Skin epidermis (tissue), 12 donors: Measurements from ENCODE around the gene RNF212.
"Not testable (repeated sequence)": the region's sequence is repeated elsewhere in the genome, so short reads cannot be mapped to it uniquely, and the experiment has no call there.

Experiments
- H3K27ac ChIP-seq, 21 experiments: fragments of 200-600 bp; sonication (generic) in 11 of 21; one replicate each; pipeline ENCODE4 v1.5.0; 2020; ENCODE audit warnings: mild to moderate bottlenecking in 3 of 21, inconsistent platforms in 2 of 21, moderate library complexity in 2 of 21
- H3K4me3 ChIP-seq, 7 experiments: fragments of 200-600 bp; sonication (generic) in 2 of 7; one replicate each; pipeline ENCODE4 v1.5.0; 2020; ENCODE audit warnings: inconsistent platforms in 2 of 7, mild to moderate bottlenecking in 2 of 7, moderate library complexity in 1 of 7

RNF212 gene

DNA sequence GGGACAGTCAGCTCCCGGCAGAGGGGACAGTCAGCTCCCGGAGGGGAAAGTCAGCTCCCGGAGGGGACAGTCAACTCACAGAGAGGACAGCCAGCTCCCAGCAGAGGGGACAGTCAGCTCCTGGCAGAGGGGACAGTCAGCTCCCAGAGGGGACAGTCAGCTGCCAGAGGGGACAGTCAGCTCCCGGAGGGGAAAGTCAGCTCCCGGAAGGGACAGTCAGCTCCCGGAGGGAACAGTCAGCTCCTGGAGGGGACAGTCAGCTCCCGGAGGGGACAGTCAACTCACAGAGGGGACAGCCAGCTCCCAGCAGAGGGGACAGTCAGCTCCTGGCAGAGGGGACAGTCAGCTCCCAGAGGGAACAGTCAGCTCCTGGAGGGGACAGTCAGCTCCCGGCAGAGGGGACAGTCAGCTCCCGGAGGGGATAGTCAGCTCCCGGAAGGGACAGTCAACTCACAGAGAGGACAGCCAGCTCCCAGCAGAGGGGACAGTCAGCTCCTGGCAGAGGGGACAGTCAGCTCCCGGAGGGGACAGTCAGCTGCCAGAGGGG, 58.6 kb downstream of the RNF212 start:
- H3K4me3 ChIP-seq, result not testable (repeated sequence)
- peak overlapping the region in 1 of 21 experiments; percentile 1 for H3K27ac ChIP-seq

DNA sequence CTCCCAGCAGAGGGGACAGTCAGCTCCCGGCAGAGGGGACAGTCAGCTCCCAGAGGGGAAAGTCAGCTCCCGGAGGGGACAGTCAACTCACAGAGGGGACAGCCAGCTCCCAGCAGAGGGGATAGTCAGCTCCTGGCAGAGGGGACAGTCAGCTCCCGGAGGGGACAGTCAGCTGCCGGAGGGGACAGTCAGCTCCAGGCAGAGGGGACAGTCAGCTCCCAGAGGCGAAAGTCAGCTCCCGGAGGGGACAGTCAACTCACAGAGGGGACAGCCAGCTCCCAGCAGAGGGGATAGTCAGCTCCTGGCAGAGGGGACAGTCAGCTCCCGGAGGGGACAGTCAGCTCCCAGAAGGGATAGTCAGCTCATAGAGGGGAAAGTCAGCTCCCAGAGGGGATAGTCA, 59.5 kb downstream of the RNF212 start:
- not testable (repeated sequence) for H3K4me3 ChIP-seq
- H3K27ac ChIP-seq, result peak overlapping the region in 1 of 21 experiments; percentile 14

GRCh38 chr4:1053080-1053661, 60.2 kb downstream of the RNF212 start:
- Histone ChIP-seq H3K4me3 (peak overlapping the region in 1 of 7 experiments; percentile 2), H3K27ac (peak overlapping the region in 2 of 21 experiments; percentile 14 to 31)

- H3K4me3 ChIP-seq, result no peak overlapping the region
- no peak overlapping the region for H3K27ac ChIP-seq
Measured at GRCh38 chr4:1052231-1052671, 61.1 kb downstream of the RNF212 start.

- no peak overlapping the region for H3K27ac ChIP-seq
- no peak overlapping the region for H3K4me3 ChIP-seq
Measured at GRCh38 chr4:1051472-1051871, 61.9 kb downstream of the RNF212 start.

- H3K4me3 ChIP-seq, result no peak overlapping the region
- H3K27ac ChIP-seq, result no peak overlapping the region
Measured at GRCh38 chr4:1050486-1051213, 62.7 kb downstream of the RNF212 start.

DNA sequence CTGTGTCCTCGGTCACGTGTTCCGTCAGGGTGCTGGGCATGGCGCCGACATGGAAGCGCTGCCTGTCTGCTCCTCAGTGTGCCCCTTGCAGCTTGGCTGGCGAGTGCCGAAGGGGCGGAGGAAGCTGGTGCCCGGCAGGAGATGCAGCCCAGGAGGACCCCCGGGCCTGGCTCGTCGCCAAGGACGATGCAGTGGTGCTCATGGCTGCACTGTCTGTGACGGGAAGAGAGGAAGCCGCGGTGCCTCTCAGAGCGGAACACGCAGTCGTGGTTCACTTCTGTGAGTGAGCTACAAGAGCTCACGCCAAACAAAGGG, 63.8 kb downstream of the RNF212 start:
- Histone ChIP-seq H3K27ac (no peak overlapping the region), H3K4me3 (no peak overlapping the region)

GRCh38 chr4:1048773-1049590, 64.4 kb downstream of the RNF212 start:
- no peak overlapping the region for H3K27ac ChIP-seq
- no peak overlapping the region for H3K4me3 ChIP-seq

GRCh38 chr4:1047976-1048772, 65.2 kb downstream of the RNF212 start:
- H3K4me3 ChIP-seq, result no peak overlapping the region
- H3K27ac ChIP-seq, result no peak overlapping the region

DNA sequence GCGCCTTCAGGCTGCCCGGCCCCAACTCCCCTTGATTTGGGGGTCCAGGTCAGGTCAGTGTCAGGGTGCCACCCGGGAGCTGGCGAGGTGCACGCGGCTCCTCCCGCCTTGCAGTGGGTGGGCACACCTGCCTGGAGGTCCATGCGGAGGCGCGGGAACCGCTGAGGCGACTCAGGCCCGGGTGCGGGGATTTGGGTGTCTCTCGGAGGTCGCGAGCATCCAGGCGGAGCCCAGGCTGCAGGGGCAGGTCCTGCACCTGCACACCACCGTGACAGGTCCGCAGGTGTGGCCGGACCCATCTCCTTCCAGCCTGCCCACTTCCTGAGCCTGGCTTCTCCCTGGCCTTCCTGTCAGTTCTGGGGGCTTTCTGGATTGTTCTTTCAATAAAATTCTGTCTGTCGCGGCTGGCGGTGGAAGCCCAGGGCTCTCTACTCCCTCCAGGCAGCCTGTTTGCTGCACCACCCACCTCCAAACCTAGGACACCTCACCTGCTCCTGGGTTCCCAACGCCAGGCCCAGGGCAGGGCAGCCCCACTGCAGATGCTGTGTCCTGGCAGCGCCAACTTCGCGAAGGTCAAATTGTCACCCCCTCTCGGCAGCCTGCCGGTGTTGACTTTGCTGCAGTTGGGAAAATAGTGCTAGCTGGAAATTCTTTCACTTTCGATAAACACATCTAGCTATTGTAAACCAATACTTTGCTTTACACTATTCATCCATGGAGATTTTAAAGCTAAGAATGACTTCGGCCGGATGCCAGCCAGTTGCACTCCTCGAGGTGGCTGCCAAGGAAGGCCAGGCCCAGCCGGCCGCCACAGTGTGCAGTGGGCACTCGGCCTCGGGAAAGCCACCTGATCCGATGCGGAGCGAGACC, 66.0 kb downstream of the RNF212 start:
- H3K27ac ChIP-seq, result peak overlapping the region in 3 of 21 experiments; percentile 6 to 28 (median 21)
- no peak overlapping the region for H3K4me3 ChIP-seq

- H3K27ac ChIP-seq, result peak overlapping the region in 3 of 21 experiments; percentile 6 to 28 (median 21)
Measured at GRCh38 chr4:1046581-1047011, 66.8 kb downstream of the RNF212 start.

DNA sequence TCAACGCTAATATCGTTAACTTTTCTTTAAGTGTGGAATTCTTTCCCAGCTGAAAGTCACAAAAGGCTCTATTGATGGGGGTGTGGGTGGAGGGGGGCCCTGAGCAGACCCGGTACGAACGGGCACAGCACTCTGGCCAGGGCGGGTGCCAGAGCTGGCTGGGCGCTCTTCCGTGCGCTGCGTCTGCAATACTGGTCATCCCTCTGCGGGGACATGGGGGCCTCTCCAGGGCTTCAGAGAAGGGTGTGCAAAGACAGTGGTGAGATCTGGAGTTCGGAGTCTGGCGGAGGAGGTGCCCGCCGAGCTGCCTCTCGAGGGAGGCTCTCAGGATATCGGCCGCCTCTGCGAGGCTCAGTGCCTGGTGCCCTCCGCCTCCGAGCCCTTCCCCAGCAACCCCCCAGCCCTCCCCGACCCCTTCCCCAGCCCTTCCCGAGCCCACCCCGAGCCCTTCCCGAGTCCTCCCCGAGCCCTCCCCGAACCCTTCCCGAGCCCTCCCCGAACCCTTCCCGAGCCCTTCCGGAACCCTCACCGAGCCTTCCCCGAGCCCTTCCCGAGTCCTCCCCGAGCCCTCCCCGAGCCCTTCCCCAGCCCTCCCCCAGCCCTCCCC, 67.7 kb downstream of the RNF212 start:
- Histone ChIP-seq H3K27ac (peak overlapping the region in 2 of 21 experiments; percentile 58 to 78), H3K4me3 (no peak overlapping the region)

More at GRCh38 chr4:1046581-1047011, 66.8 kb downstream of the RNF212 start:
- not testable (repeated sequence) for H3K4me3 ChIP-seq

DNA sequence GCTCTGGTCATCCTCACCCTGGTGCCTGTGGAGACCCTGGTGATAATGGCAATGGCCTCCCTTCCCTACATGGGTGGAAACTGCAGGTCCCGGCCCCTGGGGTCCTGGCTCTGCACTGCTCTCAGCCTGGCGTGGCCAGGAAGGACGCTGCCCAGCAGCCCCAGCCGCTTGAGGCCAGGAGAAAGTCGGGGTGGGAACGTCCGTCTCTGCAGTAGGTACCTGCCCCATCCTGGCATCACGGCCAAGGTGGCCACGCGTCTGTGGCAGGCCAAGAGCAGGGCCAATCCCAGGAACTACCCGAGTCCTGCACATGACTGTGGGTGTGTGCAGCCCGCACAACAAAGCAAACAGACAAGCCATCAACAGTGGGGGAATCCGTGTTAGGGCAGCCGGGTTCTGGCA, 68.2 kb downstream of the RNF212 start:
- H3K4me3 ChIP-seq, result no peak overlapping the region
- H3K27ac ChIP-seq, result peak overlapping the region in 6 of 21 experiments; percentile 58 to 83 (median 72)

GRCh38 chr4:1044469-1045192, 68.7 kb downstream of the RNF212 start:
- H3K4me3 ChIP-seq, result no peak overlapping the region

GRCh38 chr4:1043651-1044468, 69.5 kb downstream of the RNF212 start:
- Histone ChIP-seq H3K27ac (peak overlapping the region in 17 of 21 experiments; percentile 16 to 83 (median 63)), H3K4me3 (no peak overlapping the region)

More at GRCh38 chr4:1044469-1045192, 68.7 kb downstream of the RNF212 start:
- H3K27ac ChIP-seq, result peak overlapping the region in 17 of 21 experiments; percentile 16 to 83 (median 63)

GRCh38 chr4:1043162-1043561, 70.2 kb downstream of the RNF212 start:
- H3K27ac ChIP-seq, result peak overlapping the region in 3 of 21 experiments; percentile 44 to 72 (median 63)

More at GRCh38 chr4:1043162-1043561, 70.2 kb downstream of the RNF212 start:
- no peak overlapping the region for H3K4me3 ChIP-seq
